Measurements from ENCODE around the gene LRCOL1. TPM values are rescaled to one million over a fixed set of nuclear protein-coding genes. Genes with fewer than 3 reads are reported as not detected.
A peak's percentile ranks its signal among the peaks of the same experiment; 100 is the strongest.

The LRCOL1 gene
- total RNA-seq, 4 donors from 2014 or later = not detected

DNA sequence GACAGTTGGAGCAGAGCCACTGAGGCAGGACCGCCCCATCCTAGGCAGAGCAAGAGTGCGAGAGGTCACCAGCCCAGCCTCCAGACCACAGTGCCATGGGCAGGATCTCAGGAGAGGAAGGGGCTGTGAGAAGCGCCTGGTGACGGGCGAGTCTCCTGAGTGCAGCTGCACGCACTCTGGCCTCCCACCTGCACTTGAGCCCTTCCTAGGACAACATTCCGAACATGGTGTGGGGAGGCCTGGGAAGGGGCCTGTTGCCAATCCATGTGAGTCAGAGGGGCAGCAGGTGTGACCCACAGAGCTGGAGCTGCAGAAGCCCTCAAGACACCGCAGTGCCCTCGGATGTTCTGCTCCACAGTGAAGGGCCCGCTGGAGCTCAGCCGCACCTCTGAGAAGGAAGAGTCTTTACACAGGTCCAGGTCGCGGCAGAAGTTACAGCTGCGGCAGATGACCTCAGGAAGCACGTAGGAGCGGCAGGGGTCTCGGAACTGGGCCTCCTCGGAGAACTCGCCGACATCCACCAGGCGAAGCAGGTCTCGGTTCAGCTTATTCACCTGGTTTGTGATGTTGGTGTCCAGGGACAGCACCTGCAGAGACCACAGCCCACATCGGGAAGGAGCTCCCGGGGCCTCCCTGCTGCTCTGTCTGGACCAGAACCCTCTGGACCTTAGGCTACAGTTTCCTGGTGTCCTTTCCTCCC is 15.5 kb upstream of the LRCOL1 start:
- TF ChIP-seq, protein P1, sequence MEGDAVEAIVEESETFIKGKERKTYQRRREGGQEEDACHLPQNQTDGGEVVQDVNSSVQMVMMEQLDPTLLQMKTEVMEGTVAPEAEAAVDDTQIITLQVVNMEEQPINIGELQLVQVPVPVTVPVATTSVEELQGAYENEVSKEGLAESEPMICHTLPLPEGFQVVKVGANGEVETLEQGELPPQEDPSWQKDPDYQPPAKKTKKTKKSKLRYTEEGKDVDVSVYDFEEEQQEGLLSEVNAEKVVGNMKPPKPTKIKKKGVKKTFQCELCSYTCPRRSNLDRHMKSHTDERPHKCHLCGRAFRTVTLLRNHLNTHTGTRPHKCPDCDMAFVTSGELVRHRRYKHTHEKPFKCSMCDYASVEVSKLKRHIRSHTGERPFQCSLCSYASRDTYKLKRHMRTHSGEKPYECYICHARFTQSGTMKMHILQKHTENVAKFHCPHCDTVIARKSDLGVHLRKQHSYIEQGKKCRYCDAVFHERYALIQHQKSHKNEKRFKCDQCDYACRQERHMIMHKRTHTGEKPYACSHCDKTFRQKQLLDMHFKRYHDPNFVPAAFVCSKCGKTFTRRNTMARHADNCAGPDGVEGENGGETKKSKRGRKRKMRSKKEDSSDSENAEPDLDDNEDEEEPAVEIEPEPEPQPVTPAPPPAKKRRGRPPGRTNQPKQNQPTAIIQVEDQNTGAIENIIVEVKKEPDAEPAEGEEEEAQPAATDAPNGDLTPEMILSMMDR (IDR thresholded peaks at IDR 0.05) = no peak
- no peak for ATAC-seq (ENCODE audit: low FRiP score)
- no peak for DNase-seq (ENCODE audit: low spot score)

DNA sequence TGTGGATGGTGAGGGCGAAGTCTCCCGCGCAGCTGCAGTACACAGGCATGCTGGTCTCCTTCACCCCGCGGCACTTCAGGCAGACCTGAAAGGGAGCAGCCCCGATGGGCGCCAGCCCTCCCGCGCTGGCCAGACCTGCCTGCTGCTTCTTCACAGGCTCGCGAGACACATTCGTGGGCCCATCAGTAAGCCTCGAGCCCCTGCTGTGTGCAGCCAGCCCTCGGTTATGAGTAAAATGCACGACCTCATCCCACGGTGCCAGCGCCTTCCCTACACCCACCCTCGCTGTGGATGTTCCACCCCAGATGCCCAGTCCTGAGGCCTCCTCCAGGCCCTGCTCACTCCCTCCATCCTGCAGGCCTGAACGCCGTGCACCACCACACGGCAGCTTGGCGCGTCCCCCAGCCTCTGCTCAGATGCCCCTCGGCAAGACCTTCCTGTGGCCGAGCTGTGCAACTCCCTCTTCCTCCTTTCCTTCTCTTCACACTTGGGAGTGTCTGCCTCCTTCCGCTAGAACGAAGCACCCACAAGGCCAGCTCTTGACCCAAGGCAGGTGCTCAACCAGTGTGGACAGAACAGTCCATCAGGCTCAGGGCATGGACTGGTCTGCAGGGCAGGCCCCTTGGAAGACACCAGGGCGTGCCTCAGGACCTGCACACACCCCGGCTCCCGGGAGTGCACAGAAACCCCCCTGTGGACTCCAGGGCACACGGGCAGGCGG is 14.7 kb upstream of the LRCOL1 start:
- ATAC-seq (ENCODE audit: low FRiP score) = no peak
- TF ChIP-seq, protein P1 (IDR thresholded peaks at IDR 0.05) = no peak
- DNase-seq (ENCODE audit: low spot score) = no peak

DNA sequence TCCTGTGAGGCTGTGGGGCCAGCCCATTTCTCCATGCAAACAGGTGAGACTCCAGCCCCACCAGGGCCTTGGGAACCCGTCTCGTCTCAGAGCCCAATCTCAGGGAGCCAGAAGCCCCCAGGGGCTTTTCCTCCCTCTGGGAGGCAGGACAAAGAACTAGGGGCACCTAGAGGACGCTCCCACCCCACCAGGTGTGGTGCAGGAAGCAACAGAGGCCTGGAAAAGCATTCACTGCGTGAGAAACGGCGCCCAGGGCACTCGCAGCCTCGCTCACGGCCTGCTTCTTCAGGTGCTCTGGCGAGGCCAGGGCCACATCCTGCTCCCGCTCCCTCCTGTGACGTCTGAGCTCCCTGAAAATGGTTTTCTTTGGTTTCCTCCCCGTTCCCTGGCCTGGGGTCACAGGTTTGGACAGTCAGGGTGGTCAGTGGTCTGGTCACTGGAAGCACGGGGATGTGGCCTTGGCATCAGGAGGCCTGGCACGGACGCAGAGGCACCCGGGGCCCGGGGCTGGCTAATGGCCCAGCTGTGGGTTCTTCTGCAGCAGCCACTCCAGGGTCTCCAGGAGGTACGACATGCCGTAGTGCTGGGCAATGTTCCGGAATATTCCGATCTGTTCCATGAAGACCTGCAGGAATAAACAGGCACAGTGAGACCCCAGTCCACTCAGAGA is 13.9 kb upstream of the LRCOL1 start:
- DNase-seq (ENCODE audit: low spot score) (no peak), ATAC-seq (ENCODE audit: low FRiP score) (no peak)
- TF ChIP-seq, protein P1 (IDR thresholded peaks at IDR 0.05) = no peak

DNA sequence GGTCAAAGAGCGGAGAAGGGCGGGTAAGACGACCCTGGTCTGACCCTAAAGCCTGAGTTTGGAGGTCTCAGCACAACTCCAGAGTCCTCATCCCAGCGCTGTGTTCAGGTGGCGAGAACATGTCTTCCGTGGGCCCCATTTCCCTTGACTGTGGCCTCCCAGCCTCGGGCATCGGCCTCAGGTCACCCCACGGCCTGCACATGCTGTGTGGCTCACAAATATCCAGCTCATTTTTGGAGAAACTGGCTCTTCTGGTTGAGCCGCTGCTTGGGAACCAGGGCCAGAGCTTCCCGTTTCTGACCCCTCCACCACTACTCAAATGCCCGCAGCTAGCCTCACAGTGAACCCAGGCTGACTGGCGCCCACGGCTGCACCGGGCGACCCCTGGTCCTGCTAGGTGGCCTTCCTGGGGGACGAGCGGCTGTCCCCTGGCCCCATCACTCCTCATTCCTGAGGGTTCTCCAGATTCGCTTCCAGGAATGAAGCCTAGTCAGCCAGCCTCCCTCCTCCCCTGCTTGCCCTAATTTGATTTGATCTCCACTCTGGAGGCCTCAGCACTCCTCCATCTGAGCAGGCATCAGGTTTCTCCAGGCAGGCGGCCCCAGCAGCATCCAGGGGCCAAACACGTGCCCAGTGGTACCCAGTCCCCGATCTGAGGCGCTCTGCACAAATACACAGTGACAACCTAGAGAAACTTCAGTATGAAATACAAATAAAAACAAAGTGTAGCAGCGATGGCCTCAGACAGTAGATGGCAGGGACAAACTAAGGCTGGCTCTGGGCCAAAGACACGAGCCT is 12.9 kb upstream of the LRCOL1 start:
- TF ChIP-seq, protein P1 (IDR thresholded peaks at IDR 0.05) = no peak
- ATAC-seq (ENCODE audit: low FRiP score) (no peak), DNase-seq (ENCODE audit: low spot score) (no peak)

DNA sequence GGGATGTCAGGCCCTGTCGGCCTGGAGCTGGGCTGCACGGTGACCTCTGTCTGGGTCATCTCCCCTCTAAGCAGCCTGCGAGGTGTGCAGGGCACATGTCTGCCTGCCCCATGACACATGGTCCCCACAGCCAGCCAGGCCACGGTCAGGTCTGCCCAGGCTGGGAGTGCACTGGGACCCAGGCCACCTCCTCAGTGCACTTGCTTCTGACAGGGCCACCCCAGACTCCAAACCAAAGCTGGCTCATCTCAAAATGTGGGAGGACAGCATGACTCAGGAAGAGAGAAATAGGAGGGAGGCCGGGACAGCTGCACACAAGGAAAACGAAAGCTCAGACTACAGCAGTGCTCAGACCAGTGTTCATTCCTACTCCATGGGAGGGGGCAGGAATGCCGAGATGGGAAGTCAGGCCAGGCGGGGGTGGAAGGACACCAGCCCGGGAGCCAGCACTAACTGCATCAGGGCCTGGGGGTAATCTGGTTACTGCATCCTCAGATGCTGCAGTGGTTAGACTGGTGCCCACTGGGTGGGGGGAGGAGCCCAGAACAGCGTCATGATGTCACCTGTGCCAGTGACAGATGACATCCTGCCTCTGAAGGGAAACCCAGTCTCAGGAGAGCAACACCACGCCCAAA is 12.2 kb upstream of the LRCOL1 start:
- TF ChIP-seq, protein P1 (IDR thresholded peaks at IDR 0.05) = no peak
- DNase-seq (ENCODE audit: low spot score) (peak; percentile 34), ATAC-seq (ENCODE audit: low FRiP score) (peak; percentile 84)

DNA sequence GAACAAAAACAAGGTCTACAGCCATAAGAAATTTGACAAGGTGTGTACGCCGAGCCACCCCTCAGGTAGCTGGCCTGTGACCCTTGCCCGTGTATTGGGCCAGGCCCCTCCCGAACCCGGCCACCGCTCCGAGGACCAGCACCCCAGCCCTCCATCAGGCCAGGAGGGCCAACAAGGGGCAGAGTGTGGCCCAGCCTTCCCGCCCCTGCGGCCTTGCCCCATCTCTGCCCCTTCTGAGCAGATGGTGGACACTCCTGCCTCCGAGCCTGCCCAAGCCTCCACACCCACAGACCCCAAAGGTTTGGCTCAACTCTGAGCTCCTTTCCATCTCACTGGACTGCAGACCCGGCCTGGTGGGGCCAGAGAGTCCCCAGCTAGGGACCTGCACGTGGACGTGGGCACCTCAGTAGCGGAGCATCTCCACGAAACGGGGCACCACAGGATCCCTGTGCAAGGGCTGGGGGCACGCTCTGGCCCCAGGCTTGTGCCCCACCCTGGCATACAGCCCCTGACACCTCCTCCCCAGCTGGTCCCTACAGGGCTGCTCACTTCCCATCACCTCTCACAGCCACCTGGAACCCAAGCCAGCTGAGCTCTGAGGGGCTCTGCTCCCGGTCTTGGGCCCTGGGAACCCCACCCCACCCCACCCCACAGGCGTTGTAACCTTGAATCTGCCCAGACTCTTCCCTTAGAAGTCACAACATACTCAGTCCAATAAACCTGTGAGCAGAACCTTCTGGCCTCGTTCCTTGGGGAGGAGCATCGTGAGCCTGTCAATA is 11.5 kb upstream of the LRCOL1 start:
- DNase-seq (ENCODE audit: low spot score) = no peak
- ATAC-seq (ENCODE audit: low FRiP score) = no peak
- TF ChIP-seq, protein P1 (IDR thresholded peaks at IDR 0.05) = no peak

Measured in omental fat pad (tissue), 4 donors.